Measurements from ENCODE around the gene AFDN. TPM values are rescaled to one million over a fixed set of nuclear protein-coding genes. Genes with fewer than 3 reads are reported as not detected.

Gene AFDN
- total RNA-seq, 4 donors from 2014 or later: 66.9 to 88.0 (median 75.3) TPM

GRCh38 chr6:167896648-167897047 lies 69.9 kb downstream of the AFDN start:
- WGBS: 66% methylated on average over 4 of the region's 4 CpGs
- Histone ChIP-seq H3K4me1 (peaks cover 0 to 3% (median 0%) of the 10 kb centered on the region in 4 donors), H3K27me3 (no peaks in the 10 kb centered on the region), H3K4me3 (no peak overlapping the region), H3K27ac (replicated peaks in 1 of 4) (no peak overlapping the region), H3K36me3 (peaks cover 0 to 32% (median 17%) of the 10 kb centered on the region in 4 donors), H3K9me3 (no peaks in the 10 kb centered on the region)
- no peak for TF ChIP-seq POLR2AphosphoS5 (IDR thresholded peaks at IDR 0.05)
- TF ChIP-seq POLR2A (IDR thresholded peaks at IDR 0.05; ENCODE audit: low read depth): no peak
- no peak for TF ChIP-seq EP300 (IDR thresholded peaks at IDR 0.05)
- TF ChIP-seq CTCF (IDR thresholded peaks at IDR 0.05): no peak
- DNase-seq (ENCODE audit: extremely low spot score): no peak
- intact Hi-C loops (cut with DNase I): loop anchor here (5.0 to 10.0 kb wide), 3 partner anchors 64 to 682 kb away; no protein-coding TSS in a partner anchor

GRCh38 chr6:167898673-167899311 lies 72.1 kb downstream of the AFDN start:
- no peak overlapping the region for H3K27ac ChIP-seq (replicated peaks in 1 of 4)
- H3K4me1 ChIP-seq: peaks cover 0 to 3% (median 0%) of the 10 kb centered on the region in 4 donors
- no peak overlapping the region for H3K4me3 ChIP-seq
- TF ChIP-seq CTCF (IDR thresholded peaks at IDR 0.05): peak; percentile 76 to 90 (median 79)
- no peak for TF ChIP-seq POLR2A (IDR thresholded peaks at IDR 0.05; ENCODE audit: low read depth)
- intact Hi-C loops (cut with DNase I): loop anchor here (2.0 to 10.0 kb wide), 4 partner anchors 66 to 684 kb away; no protein-coding TSS in a partner anchor
- WGBS: 87% methylated on average over 3 of the region's 3 CpGs
- H3K27me3 ChIP-seq: no peaks in the 10 kb centered on the region
- no peaks in the 10 kb centered on the region for H3K9me3 ChIP-seq
- peaks cover 0 to 38% (median 23%) of the 10 kb centered on the region in 4 donors for H3K36me3 ChIP-seq
- DNase-seq (ENCODE audit: extremely low spot score): no peak

- no peaks in the 10 kb centered on the region for H3K9me3 ChIP-seq
- no peaks in the 10 kb centered on the region for H3K27me3 ChIP-seq
- H3K4me1 ChIP-seq: peaks cover 0 to 5% (median 0%) of the 10 kb centered on the region in 4 donors
- intact Hi-C loops (cut with DNase I): no loop called here
- DNase-seq (ENCODE audit: extremely low spot score): no peak
- TF ChIP-seq POLR2A (IDR thresholded peaks at IDR 0.05; ENCODE audit: low read depth): no peak
- H3K36me3 ChIP-seq: peaks cover 0 to 44% (median 32%) of the 10 kb centered on the region in 4 donors
- H3K27ac ChIP-seq (replicated peaks in 1 of 4): no peak overlapping the region
- no peak overlapping the region for H3K4me3 ChIP-seq
- 81% methylated on average over 5 of the region's 5 CpGs for WGBS
Measured at GRCh38 chr6:167904791-167905190, 78.1 kb downstream of the AFDN start.

GRCh38 chr6:167906899-167907298 lies 80.2 kb downstream of the AFDN start:
- Histone ChIP-seq H3K4me1 (peaks cover 0 to 5% (median 0%) of the 10 kb centered on the region in 4 donors), H3K9me3 (no peaks in the 10 kb centered on the region), H3K27me3 (no peaks in the 10 kb centered on the region), H3K27ac (replicated peaks in 1 of 4) (peak overlapping the region in 1 of 4 donors; percentile 29), H3K36me3 (peaks cover 0 to 53% (median 40%) of the 10 kb centered on the region in 4 donors), H3K4me3 (no peak overlapping the region)
- WGBS: 62% methylated on average over 10 of the region's 10 CpGs
- intact Hi-C loops (cut with DNase I): no loop called here
- DNase-seq (ENCODE audit: extremely low spot score): no peak
- TF ChIP-seq POLR2A (IDR thresholded peaks at IDR 0.05; ENCODE audit: low read depth) (no peak), POLR2AphosphoS5 (IDR thresholded peaks at IDR 0.05) (peak; percentile 60 to 69)

GRCh38 chr6:167907837-167908681 lies 81.3 kb downstream of the AFDN start:
- Histone ChIP-seq H3K4me1 (peaks cover 0 to 5% (median 0%) of the 10 kb centered on the region in 4 donors), H3K4me3 (no peak overlapping the region), H3K9me3 (no peaks in the 10 kb centered on the region), H3K36me3 (peaks cover 0 to 49% (median 36%) of the 10 kb centered on the region in 4 donors), H3K27ac (replicated peaks in 1 of 4) (no peak overlapping the region), H3K27me3 (no peaks in the 10 kb centered on the region)
- peak; percentile 30 to 43 (median 41) for TF ChIP-seq CTCF (IDR thresholded peaks at IDR 0.05)
- TF ChIP-seq EP300 (IDR thresholded peaks at IDR 0.05): no peak
- TF ChIP-seq POLR2A (IDR thresholded peaks at IDR 0.05; ENCODE audit: low read depth): no peak
- no peak for DNase-seq (ENCODE audit: extremely low spot score)
- intact Hi-C loops (cut with DNase I): no loop called here
- WGBS: 87% methylated on average over 7 of the region's 7 CpGs
